ENCODE data around the gene GRB7.

The GRB7 gene

DNA sequence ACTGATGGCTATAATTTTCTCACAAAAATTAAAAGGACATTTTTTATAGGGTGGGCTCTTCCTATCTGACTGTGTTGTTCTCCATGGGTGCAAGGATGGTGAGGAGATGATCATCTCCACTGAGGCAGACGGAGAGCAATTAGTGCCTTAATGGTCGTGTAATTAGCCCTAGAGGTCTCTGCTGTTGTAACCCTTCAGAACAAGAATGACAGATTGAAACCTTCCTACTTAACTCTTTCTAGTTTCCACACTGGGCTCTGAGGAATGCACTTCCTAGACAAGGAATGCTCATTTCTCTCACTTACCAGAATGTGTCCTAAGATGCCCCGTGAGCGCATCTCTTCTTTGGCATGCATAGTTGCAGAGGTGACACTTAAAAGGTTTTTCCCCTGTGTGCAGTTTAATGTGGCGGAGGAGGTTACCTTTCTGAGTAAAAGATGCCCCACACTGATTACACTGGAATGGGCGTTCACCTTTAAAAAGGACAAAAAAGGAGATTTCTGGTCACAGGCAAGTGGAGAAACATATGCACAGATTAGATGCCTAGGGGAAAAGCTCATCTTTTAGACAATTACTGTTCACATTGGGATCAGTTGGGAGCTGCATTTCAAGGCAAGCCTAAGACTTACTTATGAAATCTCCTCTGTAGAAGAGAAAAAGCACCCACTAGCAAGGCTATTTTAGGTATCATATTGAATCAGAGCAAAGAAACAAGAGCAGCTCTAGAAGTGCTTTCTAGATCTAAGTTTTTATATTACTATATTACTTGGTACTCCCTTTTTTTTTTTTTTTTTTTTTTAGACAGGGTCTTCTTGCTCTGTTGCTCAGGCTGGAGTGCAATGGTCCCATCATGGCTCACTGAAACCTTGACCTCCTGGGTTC is 53.6 kb downstream of the GRB7 start:
- TF ChIP-seq, protein P1, sequence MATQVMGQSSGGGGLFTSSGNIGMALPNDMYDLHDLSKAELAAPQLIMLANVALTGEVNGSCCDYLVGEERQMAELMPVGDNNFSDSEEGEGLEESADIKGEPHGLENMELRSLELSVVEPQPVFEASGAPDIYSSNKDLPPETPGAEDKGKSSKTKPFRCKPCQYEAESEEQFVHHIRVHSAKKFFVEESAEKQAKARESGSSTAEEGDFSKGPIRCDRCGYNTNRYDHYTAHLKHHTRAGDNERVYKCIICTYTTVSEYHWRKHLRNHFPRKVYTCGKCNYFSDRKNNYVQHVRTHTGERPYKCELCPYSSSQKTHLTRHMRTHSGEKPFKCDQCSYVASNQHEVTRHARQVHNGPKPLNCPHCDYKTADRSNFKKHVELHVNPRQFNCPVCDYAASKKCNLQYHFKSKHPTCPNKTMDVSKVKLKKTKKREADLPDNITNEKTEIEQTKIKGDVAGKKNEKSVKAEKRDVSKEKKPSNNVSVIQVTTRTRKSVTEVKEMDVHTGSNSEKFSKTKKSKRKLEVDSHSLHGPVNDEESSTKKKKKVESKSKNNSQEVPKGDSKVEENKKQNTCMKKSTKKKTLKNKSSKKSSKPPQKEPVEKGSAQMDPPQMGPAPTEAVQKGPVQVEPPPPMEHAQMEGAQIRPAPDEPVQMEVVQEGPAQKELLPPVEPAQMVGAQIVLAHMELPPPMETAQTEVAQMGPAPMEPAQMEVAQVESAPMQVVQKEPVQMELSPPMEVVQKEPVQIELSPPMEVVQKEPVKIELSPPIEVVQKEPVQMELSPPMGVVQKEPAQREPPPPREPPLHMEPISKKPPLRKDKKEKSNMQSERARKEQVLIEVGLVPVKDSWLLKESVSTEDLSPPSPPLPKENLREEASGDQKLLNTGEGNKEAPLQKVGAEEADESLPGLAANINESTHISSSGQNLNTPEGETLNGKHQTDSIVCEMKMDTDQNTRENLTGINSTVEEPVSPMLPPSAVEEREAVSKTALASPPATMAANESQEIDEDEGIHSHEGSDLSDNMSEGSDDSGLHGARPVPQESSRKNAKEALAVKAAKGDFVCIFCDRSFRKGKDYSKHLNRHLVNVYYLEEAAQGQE (IDR thresholded peaks at IDR 0.05; ENCODE audit: insufficient read depth in 1 of 2, low read depth in 2 of 2, low read length in 2 of 2), result no peak
- TF ChIP-seq SIN3A (IDR thresholded peaks at IDR 0.05; ENCODE audit: borderline replicate concordance, insufficient read depth, low read length) (no peak), FOXP2 (optimal IDR thresholded peaks at IDR 0.05; ENCODE audit: borderline replicate concordance, extremely low read depth, extremely low read length, insufficient read depth) (no peak), TAF1 (IDR thresholded peaks at IDR 0.05; ENCODE audit: borderline replicate concordance, insufficient read depth, low read length) (no peak), POLR2AphosphoS5 (IDR thresholded peaks at IDR 0.05; ENCODE audit: low read depth, low read length) (no peak)

DNA sequence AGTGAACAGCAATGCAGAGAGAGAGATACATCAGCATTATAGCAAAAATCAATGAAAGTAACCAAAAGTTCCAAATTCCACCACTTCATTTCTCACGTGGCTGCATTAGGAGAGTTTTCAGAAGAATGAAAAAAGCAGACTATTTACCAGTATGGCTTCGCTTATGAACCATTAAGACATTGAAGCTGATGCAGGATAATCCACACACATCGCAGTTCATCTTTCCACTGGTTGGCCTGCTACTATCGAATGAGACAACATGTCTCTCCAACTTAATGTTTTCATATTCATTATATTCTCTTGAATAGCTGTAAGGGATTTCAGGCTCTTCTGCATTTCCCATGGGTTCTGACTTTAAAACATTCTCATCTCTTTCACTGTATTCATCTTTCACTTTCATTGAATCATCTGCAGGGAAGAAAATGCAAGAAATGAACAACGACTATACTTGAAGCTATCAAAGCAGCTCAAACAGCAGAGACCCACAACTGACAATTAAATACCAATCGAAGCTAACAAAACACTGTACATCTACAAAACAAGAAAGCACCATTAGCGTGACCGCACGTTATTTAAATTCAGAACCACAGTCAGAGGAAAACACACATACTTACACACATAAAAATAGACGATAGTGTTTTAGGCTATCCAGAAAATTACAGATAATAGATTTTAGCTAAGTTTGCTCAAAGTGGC is 54.9 kb downstream of the GRB7 start:
- TF ChIP-seq POLR2AphosphoS5 (IDR thresholded peaks at IDR 0.05; ENCODE audit: low read depth, low read length), result no peak
- no peak for TF ChIP-seq FOXP2 (optimal IDR thresholded peaks at IDR 0.05; ENCODE audit: borderline replicate concordance, extremely low read depth, extremely low read length, insufficient read depth)
- no peak for TF ChIP-seq TAF1 (IDR thresholded peaks at IDR 0.05; ENCODE audit: borderline replicate concordance, insufficient read depth, low read length)
- TF ChIP-seq, protein P1 (IDR thresholded peaks at IDR 0.05; ENCODE audit: insufficient read depth in 1 of 2, low read depth in 2 of 2, low read length in 2 of 2), result no peak
- TF ChIP-seq SIN3A (IDR thresholded peaks at IDR 0.05; ENCODE audit: borderline replicate concordance, insufficient read depth, low read length), result no peak

DNA sequence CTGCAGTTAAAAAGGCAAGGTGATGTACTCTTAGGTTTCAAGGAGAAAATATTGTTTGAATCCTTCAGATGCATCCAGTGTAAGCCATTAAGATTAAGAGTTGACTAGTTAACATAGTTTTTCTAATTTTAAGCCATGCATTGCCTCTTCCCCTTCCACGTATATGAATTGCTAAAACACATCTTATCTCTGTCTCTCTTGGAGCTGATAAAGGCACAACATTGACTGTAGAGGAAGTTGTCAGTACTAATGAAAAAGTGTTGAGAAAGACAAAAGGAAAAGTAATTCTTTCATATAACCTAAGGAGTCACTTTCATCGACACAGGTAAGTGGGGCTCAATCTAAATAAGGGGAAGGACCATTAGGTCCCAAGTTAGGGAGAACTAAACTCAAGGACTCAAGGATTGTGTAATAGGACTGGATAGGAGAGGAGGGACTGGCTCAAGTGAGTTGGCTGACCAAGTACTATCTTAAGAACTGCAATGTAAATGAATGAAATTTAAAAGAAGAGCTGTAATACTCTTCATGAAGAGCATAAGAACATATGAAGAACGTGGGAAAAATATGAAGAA is 55.6 kb downstream of the GRB7 start:
- TF ChIP-seq POLR2AphosphoS5 (IDR thresholded peaks at IDR 0.05; ENCODE audit: low read depth, low read length), result no peak
- no peak for TF ChIP-seq FOXP2 (optimal IDR thresholded peaks at IDR 0.05; ENCODE audit: borderline replicate concordance, extremely low read depth, extremely low read length, insufficient read depth)
- TF ChIP-seq, protein P1 (IDR thresholded peaks at IDR 0.05; ENCODE audit: insufficient read depth in 1 of 2, low read depth in 2 of 2, low read length in 2 of 2), result no peak
- no peak for TF ChIP-seq SIN3A (IDR thresholded peaks at IDR 0.05; ENCODE audit: borderline replicate concordance, insufficient read depth, low read length)
- TF ChIP-seq TAF1 (IDR thresholded peaks at IDR 0.05; ENCODE audit: borderline replicate concordance, insufficient read depth, low read length), result no peak

DNA sequence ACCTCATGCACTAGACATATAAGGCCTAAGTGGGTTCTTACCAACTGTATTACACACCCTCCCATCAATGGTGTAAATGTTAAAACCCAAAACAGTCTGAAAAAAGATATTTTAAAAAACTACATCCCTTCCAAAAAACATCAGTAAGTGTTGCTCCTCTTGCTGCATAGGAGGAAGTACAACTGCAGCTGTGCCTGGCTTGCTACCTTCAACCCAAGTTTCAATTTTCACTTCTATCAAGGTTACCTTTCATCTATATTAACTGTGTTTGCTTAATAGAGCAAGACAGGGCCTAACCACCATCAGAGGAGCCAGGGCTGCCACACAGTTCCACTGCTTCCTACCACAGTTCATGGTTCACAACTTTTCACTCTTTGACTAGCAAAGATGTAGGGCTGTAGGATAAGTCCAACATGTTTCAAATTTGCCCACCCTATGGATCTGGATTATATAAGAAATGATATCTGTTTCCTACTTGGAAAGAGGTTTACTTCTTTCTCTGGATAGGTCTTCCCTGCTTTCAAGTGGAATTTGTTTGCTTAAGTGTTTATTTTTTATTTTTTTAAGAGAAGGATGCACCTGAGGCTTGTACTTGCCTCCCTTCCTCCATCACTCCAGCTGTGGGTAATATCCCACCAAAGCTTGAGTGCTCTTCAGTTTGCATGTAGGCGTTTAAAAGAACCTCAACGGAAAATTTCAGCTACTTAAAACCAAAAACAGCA is 56.7 kb downstream of the GRB7 start:
- TF ChIP-seq POLR2AphosphoS5 (IDR thresholded peaks at IDR 0.05; ENCODE audit: low read depth, low read length), result no peak
- TF ChIP-seq FOXP2 (optimal IDR thresholded peaks at IDR 0.05; ENCODE audit: borderline replicate concordance, extremely low read depth, extremely low read length, insufficient read depth), result no peak
- no peak for TF ChIP-seq TAF1 (IDR thresholded peaks at IDR 0.05; ENCODE audit: borderline replicate concordance, insufficient read depth, low read length)
- TF ChIP-seq, protein P1 (IDR thresholded peaks at IDR 0.05; ENCODE audit: insufficient read depth in 1 of 2, low read depth in 2 of 2, low read length in 2 of 2), result no peak
- TF ChIP-seq SIN3A (IDR thresholded peaks at IDR 0.05; ENCODE audit: borderline replicate concordance, insufficient read depth, low read length), result no peak

All from PFSK-1 (cell line).